IPS-15b (cell line): ENCODE results near the gene LRRC46.

ENCODE experiments used
- H3K27me3 ChIP-seq: one replicate; pipeline ENCODE4 v1.6.1; 2013; ENCODE audit warnings: low read length; ENCODE audit not compliant: control insufficient read depth, insufficient read depth
- H3K36me3 ChIP-seq: one replicate; pipeline ENCODE4 v1.6.1; 2013; ENCODE audit warnings: low read length; ENCODE audit not compliant: control insufficient read depth, insufficient read depth
- H3K4me1 ChIP-seq: one replicate; pipeline ENCODE4 v1.6.1; 2013; ENCODE audit warnings: mild to moderate bottlenecking, low read length; ENCODE audit not compliant: control insufficient read depth, insufficient read depth
- H3K4me3 ChIP-seq: one replicate; pipeline ENCODE4 v1.5.1; 2013; ENCODE audit warnings: low read depth, low read length
- H3K9ac ChIP-seq: one replicate; pipeline ENCODE4 v1.6.1; 2013; ENCODE audit warnings: low read depth, mild to moderate bottlenecking, low read length
- H3K9me3 ChIP-seq: one replicate; pipeline ENCODE4 v1.6.1; 2013; ENCODE audit warnings: mild to moderate bottlenecking, low read length; ENCODE audit not compliant: control insufficient read depth, insufficient read depth

The LRRC46 gene

DNA sequence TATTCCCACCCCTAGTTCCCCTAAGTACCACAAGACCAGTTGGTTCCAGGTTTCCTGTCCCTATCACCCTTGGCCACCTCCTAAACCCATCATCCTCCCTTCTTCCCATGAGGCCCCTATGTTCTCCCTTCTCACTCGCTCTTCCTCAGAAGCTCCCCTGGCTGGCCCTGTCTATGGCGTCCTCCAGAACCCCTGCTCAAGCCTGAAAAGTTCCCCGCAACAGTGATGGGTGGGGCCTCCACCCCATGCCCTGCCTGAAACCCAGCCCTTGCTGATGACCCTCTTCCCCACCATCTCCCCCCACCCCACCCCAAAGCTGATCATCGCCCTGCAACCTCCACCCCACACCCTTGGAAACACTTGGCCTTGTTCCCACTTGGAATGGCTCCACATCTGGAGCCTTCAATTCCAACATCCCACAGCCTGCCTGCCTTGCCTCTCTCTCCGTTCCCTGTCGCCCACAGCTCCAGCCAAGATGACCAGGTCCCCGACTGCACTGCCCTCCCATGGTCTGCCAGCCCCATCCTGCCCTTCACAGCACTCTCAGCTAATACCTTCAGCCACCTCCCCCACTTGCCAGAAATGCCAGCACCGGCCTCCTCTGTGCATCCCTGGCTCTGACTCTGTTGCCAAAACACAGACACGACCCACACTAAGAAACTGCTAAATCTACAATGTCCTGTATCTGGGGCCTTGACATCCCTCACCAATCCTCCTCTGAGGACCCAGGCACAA lies 20.4 kb upstream of the LRRC46 start:
- Histone ChIP-seq H3K27me3 (no peaks in the 10 kb centered on the region), H3K9me3 (no peaks in the 10 kb centered on the region), H3K36me3 (peaks cover 7% of the 10 kb centered on the region), H3K4me1 (no peaks in the 10 kb centered on the region), H3K9ac (no peak overlapping the region), H3K4me3 (no peak overlapping the region)

DNA sequence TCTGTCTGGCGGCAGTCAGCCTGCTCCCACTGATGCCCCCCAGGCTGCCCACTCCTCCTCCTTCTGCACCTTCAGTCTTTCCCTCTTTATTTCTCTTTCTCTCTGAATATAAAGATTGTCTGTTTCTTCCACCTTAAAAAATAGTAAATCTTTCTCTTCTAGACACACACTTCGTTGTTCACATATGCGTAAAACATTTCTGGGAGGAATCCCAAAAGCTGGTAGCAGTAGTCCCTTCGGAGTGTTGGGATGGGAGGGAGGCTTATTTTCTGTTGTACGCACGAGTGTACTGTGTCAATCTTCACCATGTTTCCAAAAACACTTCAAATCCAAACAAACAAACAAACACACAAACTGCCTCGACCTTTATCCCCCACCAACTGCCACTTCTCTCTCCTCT lies 19.8 kb upstream of the LRRC46 start:
- Histone ChIP-seq H3K4me3 (no peak overlapping the region), H3K4me1 (no peaks in the 10 kb centered on the region), H3K36me3 (peaks cover 11% of the 10 kb centered on the region), H3K9ac (no peak overlapping the region), H3K9me3 (no peaks in the 10 kb centered on the region), H3K27me3 (no peaks in the 10 kb centered on the region)

- Histone ChIP-seq H3K4me3 (no peak overlapping the region), H3K9me3 (no peaks in the 10 kb centered on the region), H3K36me3 (peaks cover 14% of the 10 kb centered on the region), H3K9ac (no peak overlapping the region), H3K27me3 (no peaks in the 10 kb centered on the region), H3K4me1 (no peaks in the 10 kb centered on the region)
These were observed 19.1 kb upstream of the LRRC46 start for GRCh38 chr17:47812146-47812920.

DNA sequence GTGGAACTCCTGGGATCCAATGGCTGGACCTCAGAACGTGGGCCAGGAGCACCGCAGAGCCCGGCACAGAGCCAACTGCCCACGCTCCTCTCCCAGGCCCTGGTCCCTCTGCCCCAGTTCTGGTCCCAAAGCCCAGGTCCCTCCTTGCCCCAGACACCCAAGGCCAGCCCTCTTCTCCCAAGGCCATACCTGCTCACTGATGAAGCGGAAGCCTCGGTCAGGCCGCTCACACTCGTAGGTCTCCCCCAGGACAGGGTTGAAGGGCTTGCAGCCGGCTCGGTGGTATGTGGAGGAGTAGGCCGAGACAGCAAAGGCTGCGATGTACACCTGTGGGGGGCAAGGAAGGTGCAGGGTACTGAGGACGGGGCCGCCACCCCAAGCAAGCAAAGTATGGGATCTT lies 18.4 kb upstream of the LRRC46 start:
- no peaks in the 10 kb centered on the region for H3K27me3 ChIP-seq
- no peak overlapping the region for H3K4me3 ChIP-seq
- H3K9me3 ChIP-seq, result no peaks in the 10 kb centered on the region
- no peak overlapping the region for H3K9ac ChIP-seq
- H3K4me1 ChIP-seq, result no peaks in the 10 kb centered on the region
- H3K36me3 ChIP-seq, result peaks cover 14% of the 10 kb centered on the region

DNA sequence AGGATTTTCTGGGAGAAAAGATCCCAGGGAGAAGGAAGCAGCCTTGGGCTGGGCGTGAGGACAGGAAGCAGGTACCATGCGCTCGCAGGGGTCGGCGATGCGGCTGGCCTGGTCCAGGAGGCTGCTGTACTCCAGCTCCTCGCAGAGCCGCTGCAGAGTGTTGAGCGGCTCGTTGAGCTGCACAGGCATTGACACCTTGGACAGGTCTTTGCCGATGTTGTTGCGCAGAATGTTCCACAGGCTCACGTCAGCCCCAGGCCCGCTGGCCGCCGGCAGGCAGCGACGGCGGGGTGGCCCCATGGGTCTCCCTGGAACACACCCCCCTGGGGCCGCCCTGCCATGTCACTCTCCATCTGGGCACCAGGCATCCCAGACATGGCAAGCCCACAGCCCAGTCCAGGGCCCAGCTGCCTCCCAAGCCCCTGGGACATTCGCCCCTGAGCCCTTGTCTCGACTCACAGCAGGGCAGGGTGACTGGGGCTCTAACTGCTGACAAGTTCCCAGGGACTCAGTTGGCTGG lies 17.9 kb upstream of the LRRC46 start:
- no peaks in the 10 kb centered on the region for H3K9me3 ChIP-seq

GRCh38 chr17:47815106-47815918 lies 16.2 kb upstream of the LRRC46 start:
- Histone ChIP-seq H3K4me1 (no peaks in the 10 kb centered on the region), H3K4me3 (no peak overlapping the region), H3K36me3 (peaks cover 14% of the 10 kb centered on the region), H3K9me3 (no peaks in the 10 kb centered on the region), H3K27me3 (no peaks in the 10 kb centered on the region), H3K9ac (no peak overlapping the region)

More for the DNA sequence above, 17.9 kb upstream of the LRRC46 start:
- Histone ChIP-seq H3K9ac (no peak overlapping the region), H3K36me3 (peaks cover 14% of the 10 kb centered on the region), H3K4me1 (no peaks in the 10 kb centered on the region), H3K27me3 (no peaks in the 10 kb centered on the region), H3K4me3 (no peak overlapping the region)

DNA sequence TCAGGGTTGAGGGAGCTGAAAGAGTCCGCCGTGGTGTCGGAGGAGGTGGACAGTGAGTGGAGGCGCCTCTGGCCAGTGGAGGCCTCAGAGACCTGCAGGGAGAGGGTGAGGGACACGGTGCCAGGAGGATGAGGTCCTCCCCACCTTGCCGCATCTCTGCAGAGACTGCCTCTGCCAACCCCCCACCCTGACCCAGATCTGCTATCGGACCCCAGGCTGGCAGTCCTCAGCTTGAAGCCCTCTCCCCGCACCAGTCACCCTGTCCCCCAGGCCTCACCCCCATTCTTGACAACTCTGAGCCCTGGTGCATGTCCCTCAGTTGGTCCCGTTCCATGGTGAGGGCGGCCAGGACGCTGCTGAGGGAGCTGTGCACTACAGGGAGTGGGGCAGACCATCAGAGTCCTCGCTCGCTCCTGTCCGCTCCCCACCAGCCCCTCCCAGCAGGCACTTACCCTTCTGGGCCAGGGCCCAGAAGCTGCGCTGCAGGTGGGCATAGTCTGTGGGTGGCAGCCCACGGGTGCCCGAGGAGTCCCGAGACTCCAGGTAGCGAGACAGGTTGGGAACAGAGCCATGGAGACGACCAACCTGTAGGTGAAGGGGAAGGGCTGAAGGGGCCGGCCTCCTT lies 15.2 kb upstream of the LRRC46 start:
- Histone ChIP-seq H3K9ac (no peak overlapping the region), H3K36me3 (peaks cover 13% of the 10 kb centered on the region), H3K4me3 (no peak overlapping the region), H3K27me3 (no peaks in the 10 kb centered on the region), H3K4me1 (no peaks in the 10 kb centered on the region), H3K9me3 (no peaks in the 10 kb centered on the region)

GRCh38 chr17:47816947-47817346 lies 14.5 kb upstream of the LRRC46 start:
- H3K9ac ChIP-seq, result no peak overlapping the region
- H3K27me3 ChIP-seq, result no peaks in the 10 kb centered on the region
- no peaks in the 10 kb centered on the region for H3K9me3 ChIP-seq
- peaks cover 10% of the 10 kb centered on the region for H3K36me3 ChIP-seq
- peaks cover under 1% of the 10 kb centered on the region for H3K4me1 ChIP-seq
- H3K4me3 ChIP-seq, result no peak overlapping the region

DNA sequence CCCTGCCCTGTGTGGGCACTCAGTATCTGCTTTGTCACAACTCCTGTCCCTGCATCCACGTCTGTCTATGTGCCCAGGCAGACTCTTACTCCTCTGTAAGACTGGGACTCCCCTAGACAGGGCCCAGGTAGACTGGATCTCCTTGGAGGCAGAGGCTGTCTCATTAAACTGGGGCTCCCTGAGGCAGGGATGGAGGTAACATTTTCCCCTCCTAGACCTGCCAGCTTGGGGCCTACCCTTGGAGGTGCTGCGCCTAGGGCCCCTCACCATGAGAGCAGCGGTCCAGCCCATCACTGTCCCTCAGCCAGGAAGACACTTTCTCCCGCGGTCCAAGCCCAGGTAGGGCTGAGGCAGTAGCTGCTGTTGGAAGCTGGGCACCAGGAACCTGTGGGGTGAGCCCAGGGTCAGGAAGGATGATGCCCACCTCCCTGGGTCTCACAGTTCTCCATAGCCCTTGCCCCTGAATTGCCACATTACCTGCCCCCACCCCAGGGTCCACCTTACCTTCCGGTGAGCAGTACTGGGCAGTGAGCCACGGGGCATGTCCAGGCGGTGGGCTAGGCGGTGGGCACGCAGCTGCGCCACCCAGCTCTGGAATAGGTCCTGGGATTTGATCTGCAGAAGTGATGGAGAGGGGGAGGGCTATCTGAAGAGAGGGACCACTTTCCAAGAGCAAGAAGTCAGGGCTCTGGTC lies 13.3 kb upstream of the LRRC46 start:
- Histone ChIP-seq H3K9me3 (no peaks in the 10 kb centered on the region), H3K9ac (no peak overlapping the region), H3K27me3 (no peaks in the 10 kb centered on the region), H3K4me3 (no peak overlapping the region), H3K36me3 (peaks cover 12% of the 10 kb centered on the region), H3K4me1 (peaks cover 2% of the 10 kb centered on the region)

DNA sequence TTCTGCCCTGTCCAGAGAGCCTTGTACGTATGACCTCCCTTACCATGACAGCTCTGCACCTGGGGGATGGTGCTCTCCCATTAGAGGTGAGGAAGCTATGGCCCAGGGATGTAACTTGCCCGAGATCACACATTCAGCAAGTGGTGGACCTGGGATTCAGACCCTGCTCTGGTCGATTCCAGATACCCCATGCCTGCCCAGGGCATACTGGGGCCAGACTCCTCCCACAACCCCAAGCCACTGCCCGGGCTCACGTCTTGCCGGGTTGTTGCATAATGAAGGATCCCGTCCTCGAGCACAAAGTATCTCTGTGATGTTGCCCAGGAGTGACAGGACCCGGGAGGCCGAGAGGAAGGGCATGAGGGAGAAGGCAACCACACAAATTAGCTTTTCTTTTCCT lies 12.0 kb upstream of the LRRC46 start:
- Histone ChIP-seq H3K4me1 (peaks cover 2% of the 10 kb centered on the region), H3K36me3 (peaks cover 10% of the 10 kb centered on the region), H3K27me3 (no peaks in the 10 kb centered on the region), H3K9me3 (no peaks in the 10 kb centered on the region), H3K9ac (no peak overlapping the region), H3K4me3 (no peak overlapping the region)
